K562 (cell line): ENCODE data around the gene FKBP2. TPM values are rescaled to one million over a fixed set of nuclear protein-coding genes. Genes with fewer than 3 reads are reported as not detected.

Experiments used
- ATAC-seq: fragments of 200-7000 bp; cut with Tn5 transposase; 3 replicates; pipeline ENCODE4 v1.9.1; 2020; ENCODE audit warnings: moderate library complexity
- BruUV-seq: library from RNA; stranded (reverse); fragments of 400-500 nt; replicated peaks from 2 replicates; lab custom pipeline; 2021; lab: Mats Ljungman, UMichigan
- CTCF ChIA-PET: fragments of 300-600 bp; formaldehyde crosslinking; extraction: SDS; loops from one replicate; lab custom pipeline; 2021; ENCODE audit warnings: low intra/inter-chr PET ratio; lab: Yijun Ruan, JAX
- POLR2A ChIA-PET: fragments of 300-600, 350-650 bp; sonication (Branson Sonifier 250); formaldehyde crosslinking; extraction: SDS; loops from one replicate; lab custom pipeline; 2021; ENCODE audit warnings: antibody characterized with exemption, inconsistent platforms; lab: Yijun Ruan, JAX
- DNase-seq, 4 experiments: peaks; one replicate each; pipeline versions ENCODE4 v3.0.0 to v3.0.0-alpha.2; 2011 to 2018; ENCODE audit warnings: low spot score in 3 of 4, mixed read lengths in 3 of 4; ENCODE audit errors: extremely low read depth in 1 of 4
- FAIRE-seq: peaks from 2 replicates; lab custom pipeline; 2011; peaks lifted over from hg19 to GRCh38; lab: Jason Lieb, UNC
- H2AFZ ChIP-seq: 2 replicates; pipeline ENCODE4 v1.6.0; 2011; ENCODE audit warnings: low read depth, low read length, control low read depth, inconsistent platforms
- H3K27ac ChIP-seq: fragments of 200-600 bp; 3 replicates; pipeline ENCODE4 v1.8.0; 2011; ENCODE audit warnings: low read depth, mild to moderate bottlenecking, control low read depth, inconsistent platforms, low read length, moderate library complexity, mixed read lengths; ENCODE audit errors: extremely low read depth
- H3K27me3 ChIP-seq, 2 experiments: fragments of 300-600 bp in 1 of 2; 2 replicates in 1 of 2; 3 replicates in 1 of 2; pipeline versions ENCODE4 v1.6.0 to v1.8.0; 2011; ENCODE audit warnings: inconsistent platforms in 2 of 2, low read length in 2 of 2, mild to moderate bottlenecking in 1 of 2, mixed read lengths in 1 of 2, moderate library complexity in 1 of 2; ENCODE audit not compliant: control insufficient read depth in 2 of 2, insufficient read depth in 2 of 2
- H3K36me3 ChIP-seq: fragments of 300-600 bp; 3 replicates; pipeline ENCODE4 v1.8.0; 2011; ENCODE audit warnings: mild to moderate bottlenecking, low read length, inconsistent platforms; ENCODE audit not compliant: control insufficient read depth, insufficient read depth
- H3K4me1 ChIP-seq, 2 experiments: fragments of 200-600 bp in 1 of 2; replicated peaks in 1 of 2; 2 replicates in 1 of 2; 3 replicates in 1 of 2; pipeline versions ENCODE4 v1.5.1 to v1.8.0; 2011; ENCODE audit warnings: inconsistent platforms in 2 of 2, low read length in 2 of 2, mild to moderate bottlenecking in 1 of 2, mixed read lengths in 1 of 2, moderate library complexity in 1 of 2; ENCODE audit not compliant: control insufficient read depth in 2 of 2, insufficient read depth in 2 of 2
- H3K4me2 ChIP-seq: 2 replicates; pipeline ENCODE4 v1.6.1; 2011; ENCODE audit warnings: low read length, control low read depth, inconsistent platforms, mixed read lengths; ENCODE audit not compliant: insufficient read depth
- H3K4me3 ChIP-seq: fragments of 200-600 bp; sonication (generic), shearing (Covaris generic); 2 replicates; pipeline ENCODE4 v1.5.1; 2016; ENCODE audit warnings: control low read depth, inconsistent platforms
- H3K79me2 ChIP-seq: fragments of 200-600 bp; 3 replicates; pipeline ENCODE4 v1.8.0; 2011; ENCODE audit warnings: low read length, inconsistent platforms; ENCODE audit not compliant: control insufficient read depth, insufficient read depth
- H3K9ac ChIP-seq, 2 experiments: 2 replicates each; pipeline versions ENCODE4 v1.6.0 to v1.6.1; 2011; ENCODE audit warnings: low read depth in 2 of 2, low read length in 2 of 2, control low read depth in 1 of 2, inconsistent platforms in 1 of 2, mild to moderate bottlenecking in 1 of 2, mixed read lengths in 1 of 2; ENCODE audit not compliant: insufficient read depth in 1 of 2
- H3K9me1 ChIP-seq: one replicate; pipeline ENCODE4 v1.6.0; 2011; ENCODE audit warnings: inconsistent platforms, mild to moderate bottlenecking, low read length, moderate library complexity; ENCODE audit not compliant: control insufficient read depth, insufficient read depth
- H3K9me3 ChIP-seq: replicated peaks from 2 replicates; pipeline ENCODE4 v1.5.1; 2011; ENCODE audit warnings: low read depth, low read length, inconsistent platforms; ENCODE audit not compliant: control insufficient read depth, insufficient read depth
- H4K20me1 ChIP-seq: replicated peaks from 2 replicates; pipeline ENCODE4 v1.6.1; 2011; ENCODE audit warnings: low read length, inconsistent platforms, mixed read lengths; ENCODE audit not compliant: control insufficient read depth, insufficient read depth
- FUS ChIP-seq: fragments of 200-400 bp; formaldehyde crosslinking; optimal IDR thresholded peaks from 2 replicates; pipeline ENCODE3; 2017; ENCODE audit warnings: low read depth, low read length
- MXI1 ChIP-seq: IDR thresholded peaks from 2 replicates; pipeline ENCODE4 v1.6.1; 2011; ENCODE audit warnings: low read depth, mild to moderate bottlenecking, improper control_type of control experiment, low read length
- PATZ1 ChIP-seq: fragments of 250-450 bp; sonication (Bioruptor Pico); IDR thresholded peaks from 2 replicates; pipeline ENCODE4 v1.5.0; 2020; ENCODE audit warnings: mild to moderate bottlenecking, borderline replicate concordance
- POLR2A ChIP-seq: fragments of 450-650 bp; conservative IDR thresholded peaks from 2 replicates; pipeline ENCODE4 v1.6.1; 2016
- POLR2B ChIP-seq: fragments of 450-650 bp; IDR thresholded peaks from 2 replicates; pipeline ENCODE4 v1.6.1; 2018; ENCODE audit warnings: low read depth; ENCODE audit not compliant: partially characterized antibody
- RBM25 ChIP-seq: fragments of 200-400 bp; formaldehyde crosslinking; IDR thresholded peaks from 2 replicates; pipeline ENCODE4 v1.6.1; 2018; ENCODE audit warnings: low read length, low read depth, moderate library complexity; ENCODE audit not compliant: severe bottlenecking
- SUPT5H ChIP-seq: fragments of 450-650 bp; IDR thresholded peaks from 2 replicates; pipeline ENCODE4 v1.6.1; 2016
- ZFP36 ChIP-seq: fragments of 150-350 bp; IDR thresholded peaks from 2 replicates; pipeline ENCODE4 v1.6.1; 2018; ENCODE audit warnings: low read length, low read depth; ENCODE audit not compliant: partially characterized antibody
- ZNF436 ChIP-seq: fragments of 250-450, 450-650 bp; sonication (Bioruptor Pico); formaldehyde crosslinking; IDR thresholded peaks from 2 replicates; pipeline ENCODE4 v1.7.0; 2020; ENCODE audit warnings: mild to moderate bottlenecking
- ZNF668 ChIP-seq: fragments of 250-450 bp; sonication (Bioruptor Pico); IDR thresholded peaks from 2 replicates; pipeline ENCODE4 v1.8.0; 2022; ENCODE audit warnings: mild to moderate bottlenecking, inconsistent platforms
- WGBS: fragments of 100-300 bp; shearing (Covaris generic); methylation state at CpG from one replicate; pipeline ENCODE4 v1.1.6; 2016; ENCODE audit warnings: low coverage, mixed read lengths; ENCODE audit not compliant: insufficient coverage; ENCODE audit errors: missing lambda C conversion rate; 5-methylcytosine and 5-hydroxymethylcytosine counted together
- in situ Hi-C: fragments of 300-500 bp; cut with MboI; formaldehyde crosslinking; loops from 4 replicates; pipeline ENCODE4 v1.15.0; 2018; ENCODE audit warnings: inconsistent platforms, mixed read lengths
- intact Hi-C: fragments of 100-400 bp; cut with micrococcal nuclease; formaldehyde crosslinking; loops from 2 replicates; pipeline ENCODE4 v1.14.2; 2022
- polyA plus RNA-seq, 8 experiments: library from polyadenylated mRNA; depleted of rRNA in 4 of 8; stranded (reverse) in 5 of 8; unstranded in 3 of 8; fragments of >200 nt; fragmentation: Nextera tagmentation in 2 of 8; fragmentation: Illumina TruSeq in 1 of 8; extraction: Ambion mirVana in 2 of 8; extraction: Trizol in 1 of 8; gene quantifications; 2 replicates each; pipeline versions ENCODE4 v1.2.1 to v1.2.3, GENCODE V29; 2011 to 2014; ENCODE audit warnings: inconsistent platforms in 1 of 8, missing spikeins in 1 of 8
- total RNA-seq, 7 experiments: library from RNA; depleted of rRNA in 6 of 7; stranded (reverse); fragments of >200 nt in 6 of 7; fragmentation: Illumina TruSeq in 2 of 7; extraction: Trizol in 2 of 7; gene quantifications; 2 replicates each; pipeline versions ENCODE4 v1.2.1 to v1.2.3, GENCODE V29; 2011 to 2021; ENCODE audit warnings: low replicate concordance in 1 of 7

FKBP2 gene
- total and polyA plus RNA-seq, 9 of the 15 experiments (the other 6 are each of a cell fraction or from before 2014, with no cell fraction given): 3.5 to 151 (median 58.1) TPM

GRCh38 chr11:64218628-64219353, 22.1 kb upstream of the FKBP2 start:
- CTCF ChIA-PET: no interaction called here
- H3K27ac ChIP-seq: no peak overlapping the region
- H4K20me1 ChIP-seq: no peaks in the 10 kb centered on the region
- no peaks in the 10 kb centered on the region for H3K9me3 ChIP-seq
- no peak overlapping the region for H3K9ac ChIP-seq
- no peak for ATAC-seq
- FAIRE-seq: no peak
- WGBS: 88% methylated on average over 11 of the region's 11 CpGs
- BruUV-seq: no TSS peak
- no peak overlapping the region for H2AFZ ChIP-seq
- no peaks in the 10 kb centered on the region for H3K9me1 ChIP-seq
- in situ Hi-C loops: no loop called here
- no peak overlapping the region for H3K4me2 ChIP-seq
- intact Hi-C loops: no loop called here
- H3K27me3 ChIP-seq: no peaks in the 10 kb centered on the region
- TF ChIP-seq RBM25 (peak; percentile 74), ZNF436 (CRISPR knock-in tag) (peak; percentile 60; the same call in 1 of the 2 replicates), SUPT5H (peak; percentile 18; the same call in 1 of the 2 replicates), POLR2A (0 out of 2 replicates have a peak, but pooled peaks have one; percentile 37), FUS (no peak), PATZ1 (no peak), ZFP36 (peak; percentile 97), ZNF668 (no peak), POLR2B (peak; percentile 19), MXI1 (no peak)
- H3K79me2 ChIP-seq: no peaks in the 10 kb centered on the region
- no peak for DNase-seq
- POLR2A ChIA-PET: interaction anchor here (0.6 to 7.0 kb wide), 4 partner anchors 8 to 46 kb away, joined by 4 to 57 read pairs (median 14); partner anchors contain the start of genes FERMT3, NUDT22 and TRPT1
- H3K4me1 ChIP-seq: peaks cover 0 to 25% of the 10 kb centered on the region in 2 experiments; a peak in 2 of 5 replicates
- H3K36me3 ChIP-seq: peaks cover 82% of the 10 kb centered on the region
- H3K4me3 ChIP-seq: no peak overlapping the region
